HuH-7 (cell line): ENCODE data around the gene FAM219B.
A peak's percentile ranks its signal among the peaks of the same experiment; 100 is the strongest.
"Not testable (repeated sequence)": the region's sequence is repeated elsewhere in the genome, so short reads cannot be mapped to it uniquely, and the experiment has no call there.

Experiments used
- DNase-seq: peaks from one replicate; pipeline ENCODE4 v3.0.0; 2011; ENCODE audit warnings: low spot score

The FAM219B gene, protein sequence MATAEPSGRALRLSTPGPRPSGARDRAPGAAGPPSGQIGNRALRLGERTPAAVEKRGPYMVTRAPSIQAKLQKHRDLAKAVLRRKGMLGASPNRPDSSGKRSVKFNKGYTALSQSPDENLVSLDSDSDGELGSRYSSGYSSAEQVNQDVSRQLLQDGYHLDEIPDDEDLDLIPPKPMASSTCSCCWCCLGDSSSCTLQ

DNA sequence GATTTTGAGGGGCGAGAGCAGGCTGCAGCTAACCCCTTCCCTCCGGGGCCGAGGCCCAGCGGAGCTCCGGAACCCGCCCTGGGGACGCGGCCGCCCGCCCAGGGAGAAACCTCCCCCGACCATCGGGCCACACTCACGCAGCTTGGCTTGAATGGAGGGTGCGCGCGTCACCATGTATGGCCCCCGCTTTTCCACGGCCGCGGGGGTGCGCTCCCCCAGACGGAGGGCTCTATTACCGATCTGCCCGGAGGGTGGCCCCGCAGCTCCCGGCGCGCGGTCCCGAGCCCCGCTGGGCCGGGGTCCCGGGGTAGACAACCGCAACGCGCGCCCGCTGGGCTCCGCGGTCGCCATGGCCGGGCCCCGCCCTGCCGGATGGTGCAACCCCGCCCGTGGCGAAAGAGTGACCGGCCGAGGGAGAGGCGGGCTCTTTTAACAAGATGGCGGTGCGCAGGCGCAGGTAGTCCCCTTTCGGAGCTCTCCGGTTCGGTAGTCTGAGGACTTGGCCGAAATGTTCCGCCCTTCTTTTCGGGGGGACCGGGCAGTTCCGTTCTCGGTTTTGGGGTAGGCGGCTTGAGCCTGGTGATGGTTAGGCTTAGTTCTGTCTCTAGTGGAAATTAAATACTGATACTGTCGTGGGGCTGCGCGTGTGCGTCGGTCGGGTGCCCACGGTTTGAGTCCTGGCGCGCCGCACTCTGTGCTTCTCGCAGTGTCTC lies at the start of gene FAM219B:
Gene FAM219B (minus strand): TSS at position 402 of the 713 bp plus-strand sequence. CDS start 51 bp downstream, at position 351.
- DNase-seq = peak; percentile 93

DNA sequence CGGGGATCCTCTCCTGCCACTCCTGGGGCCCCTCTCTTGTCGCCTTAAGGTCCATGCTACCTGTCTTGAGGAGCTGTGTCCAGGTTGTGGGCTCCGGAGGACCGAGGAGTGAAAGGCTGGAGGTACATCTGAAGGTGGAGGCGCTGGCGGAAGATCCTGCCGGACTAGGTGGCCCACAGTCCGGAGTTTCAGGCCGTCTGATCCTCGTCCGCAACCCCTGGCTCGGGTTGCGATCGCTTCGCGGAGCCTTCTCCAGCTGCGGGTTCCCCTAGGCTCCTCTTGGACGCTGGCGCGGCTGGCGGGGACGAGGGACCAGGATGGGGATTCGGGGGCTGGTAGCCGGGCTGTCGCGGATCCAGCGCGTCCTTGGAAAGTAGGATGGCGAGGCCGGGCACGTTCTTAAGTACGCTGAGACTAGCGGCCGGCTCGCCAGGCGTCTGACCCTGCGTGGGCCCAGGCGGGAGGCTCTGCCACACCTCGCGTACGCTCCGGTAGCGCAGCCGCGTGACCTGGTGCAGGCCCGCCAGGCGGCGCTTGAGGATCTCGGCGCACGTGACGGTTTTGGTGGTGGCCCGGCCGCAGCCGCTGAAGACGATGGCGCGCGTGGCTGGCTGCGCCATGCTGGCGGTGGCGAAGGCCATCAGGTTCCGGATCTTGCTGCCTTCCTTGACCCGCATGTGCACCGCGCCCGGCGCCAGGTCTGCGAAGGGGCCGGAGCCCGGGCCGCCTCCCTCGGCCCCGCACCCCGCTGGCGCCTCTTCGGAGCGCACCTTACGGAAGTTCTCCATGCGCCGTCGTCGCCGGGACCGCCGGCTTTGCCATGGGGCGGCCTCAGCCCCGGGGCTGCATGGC lies 49.4 kb upstream of the FAM219B start:
- peak; percentile 54 for DNase-seq

DNA sequence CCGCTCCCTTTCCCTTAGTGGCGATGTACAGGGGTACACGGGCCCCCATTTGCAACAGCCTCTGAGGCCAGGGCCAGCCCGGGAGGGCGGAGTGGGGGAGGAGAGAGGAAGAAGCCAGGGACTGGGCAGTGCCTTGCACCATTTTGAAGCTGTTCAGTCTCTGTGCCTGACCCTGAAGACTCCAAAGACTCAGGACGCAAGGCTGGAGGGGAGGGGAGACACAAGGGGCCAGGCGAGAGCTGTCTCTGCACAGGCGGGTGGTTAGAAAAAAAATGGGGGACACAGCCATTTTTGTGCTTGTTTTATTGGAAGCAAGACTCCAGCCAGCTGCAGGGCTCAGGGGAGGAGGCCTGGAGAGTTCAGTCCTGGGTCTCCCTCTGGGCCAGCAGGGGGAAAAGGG lies 48.4 kb upstream of the FAM219B start:
- DNase-seq = no peak

DNA sequence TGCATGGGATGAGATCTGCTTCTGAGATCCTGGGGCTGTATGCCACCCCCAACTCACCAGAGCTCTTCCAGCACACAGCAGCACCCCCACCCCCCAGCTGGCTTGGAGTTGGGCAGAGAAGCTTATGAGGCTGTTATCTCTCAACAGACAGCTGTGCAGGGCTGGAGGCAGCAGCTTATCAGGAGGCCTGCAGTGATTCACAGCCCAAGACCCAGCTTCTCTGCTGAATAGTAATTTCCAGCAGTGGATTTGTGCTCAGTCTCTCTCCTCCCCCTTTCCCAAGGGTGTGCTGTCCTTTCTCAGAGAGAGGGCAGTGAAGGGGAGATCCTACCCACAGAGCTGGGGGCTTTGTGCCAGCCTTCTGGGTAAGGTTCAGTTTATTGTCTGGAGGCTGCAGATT lies 47.9 kb upstream of the FAM219B start:
- DNase-seq = no peak

DNA sequence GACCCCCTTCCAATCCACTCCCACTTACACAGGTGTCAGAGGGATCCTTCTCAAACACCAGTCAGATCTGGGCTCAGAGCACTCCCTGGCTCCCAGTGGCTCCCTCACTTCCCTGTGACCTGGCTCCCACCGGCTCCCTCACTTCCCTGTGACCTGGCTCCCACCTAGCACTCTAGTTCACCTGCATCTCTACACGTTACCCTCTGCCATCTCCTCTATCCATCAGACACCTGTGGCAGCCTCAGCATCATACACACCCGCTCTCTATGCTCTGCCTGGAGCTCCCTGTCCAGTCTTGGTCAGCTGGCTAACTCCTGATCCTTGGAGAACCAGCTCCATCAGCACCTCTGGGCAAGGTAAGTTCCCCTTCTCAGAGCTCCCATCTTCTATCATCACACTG lies 44.4 kb upstream of the FAM219B start:
- no peak for DNase-seq

DNA sequence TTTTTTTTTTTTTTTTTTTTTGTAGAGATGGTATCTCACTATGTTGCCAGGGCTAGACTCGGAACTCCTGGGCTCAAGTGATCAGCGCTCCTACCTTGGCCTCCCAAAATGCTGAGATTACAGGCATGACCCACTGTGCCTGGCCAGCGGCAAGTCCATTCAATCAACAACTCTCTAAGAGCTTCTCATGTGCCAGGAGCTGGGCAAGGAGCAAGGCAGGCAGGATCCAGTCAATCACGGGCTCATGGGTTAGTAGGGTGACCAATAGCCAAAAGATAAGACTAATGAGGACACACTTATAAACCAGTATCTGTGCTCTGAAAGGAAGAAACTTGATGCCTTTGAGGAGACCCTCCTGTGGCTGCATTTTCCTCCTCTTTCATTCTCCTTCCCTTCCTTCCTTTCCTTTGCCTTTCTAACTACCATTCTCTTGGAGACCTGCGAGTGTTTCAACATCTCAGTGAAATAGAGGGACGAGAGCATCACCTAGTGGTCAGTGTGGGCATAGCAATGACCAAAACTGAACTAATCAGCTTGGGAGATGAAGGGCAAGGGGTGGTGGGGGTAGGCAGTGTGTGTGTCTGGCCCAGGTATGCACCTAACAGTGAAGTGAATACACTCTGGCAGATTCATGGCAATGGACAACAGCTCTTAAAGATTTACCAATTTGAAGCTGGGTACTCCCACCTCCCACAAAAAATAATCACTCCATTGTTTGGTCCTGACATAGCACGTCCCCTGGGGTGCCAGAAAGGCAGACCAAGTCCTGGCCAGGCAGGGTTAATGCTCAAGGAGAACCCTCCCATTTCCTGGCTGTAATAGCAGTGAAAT lies 43.6 kb upstream of the FAM219B start:
- peak; percentile 82 for DNase-seq

DNA sequence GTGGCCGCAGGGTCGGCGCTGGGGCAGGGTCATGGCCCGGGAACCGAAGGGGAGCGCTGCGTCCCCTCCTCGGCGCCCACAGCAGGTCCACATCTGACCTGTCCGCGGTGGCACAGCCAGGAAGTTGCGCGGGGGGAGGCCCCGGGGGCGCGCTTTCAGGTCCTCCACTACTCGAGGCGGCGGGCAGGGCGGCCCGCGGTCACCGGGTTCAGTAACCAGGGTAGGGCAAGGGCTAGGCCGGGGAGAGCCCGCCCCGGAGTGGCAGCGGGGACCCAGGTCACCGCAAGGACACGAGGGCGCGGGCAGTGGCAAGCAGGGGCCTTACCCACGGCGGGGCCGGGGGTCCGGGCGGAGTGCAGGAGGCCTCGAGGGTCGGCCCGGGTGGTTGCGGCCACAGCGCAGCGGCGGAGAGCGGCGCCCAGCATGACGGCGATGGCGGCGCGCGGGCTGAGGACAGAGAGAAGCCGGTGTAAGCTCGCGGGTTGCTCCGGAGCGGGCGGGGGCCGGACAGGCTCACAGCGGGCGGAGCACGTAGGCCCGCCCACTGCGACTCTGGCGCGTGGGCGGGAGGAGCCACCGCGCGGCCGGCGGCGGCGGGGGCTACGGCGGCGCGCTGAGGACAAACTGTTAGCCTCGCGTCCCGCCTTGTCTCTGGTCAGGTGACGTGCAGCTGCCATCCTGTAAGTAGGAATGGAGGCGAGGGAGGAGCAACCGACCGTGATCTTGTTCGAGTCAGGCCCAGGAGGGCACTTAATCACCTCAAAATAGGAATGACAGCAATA lies 31.1 kb upstream of the FAM219B start, which contains the start of gene COX5A:
Gene COX5A (minus strand): TSS at position 484 of the 782 bp plus-strand sequence. CDS start 59 bp downstream, at position 425.
- DNase-seq = peak; percentile 89

DNA sequence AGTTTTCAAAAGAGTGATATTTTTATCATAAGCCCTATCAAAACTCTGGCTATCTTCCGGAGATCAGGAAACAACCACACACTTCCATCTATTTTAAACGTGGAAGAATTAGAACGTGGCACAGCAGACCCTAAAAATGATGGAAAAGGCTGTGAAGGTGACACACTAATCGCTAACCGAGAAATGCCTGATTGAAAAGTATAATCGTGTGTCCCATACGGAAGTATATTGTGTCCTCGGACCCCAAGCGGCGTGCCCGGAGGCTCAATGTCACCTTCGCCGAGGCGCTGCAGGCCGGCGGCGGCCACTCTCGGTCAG lies 30.6 kb upstream of the FAM219B start:
- DNase-seq = no peak

DNA sequence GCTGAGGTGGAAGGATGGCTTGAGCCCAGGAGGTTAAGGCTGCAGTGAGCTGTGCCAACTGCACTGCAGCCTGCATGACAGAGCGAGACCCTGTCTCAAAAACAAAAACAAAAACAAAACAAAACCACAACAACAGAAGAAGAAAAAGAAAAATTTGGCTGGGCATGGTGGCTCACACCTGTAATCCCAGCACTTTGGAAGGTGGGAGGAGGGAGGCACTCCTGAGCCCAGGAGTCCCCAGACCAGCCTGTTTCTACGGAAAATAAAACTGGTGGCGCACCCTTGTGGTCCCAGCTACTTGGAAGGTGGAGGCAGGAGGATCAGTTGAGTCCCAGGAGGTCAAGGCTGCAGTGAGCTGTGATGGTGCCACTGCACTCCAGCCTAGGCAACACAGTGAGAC lies 28.5 kb upstream of the FAM219B start:
- DNase-seq = not testable (repeated sequence)

DNA sequence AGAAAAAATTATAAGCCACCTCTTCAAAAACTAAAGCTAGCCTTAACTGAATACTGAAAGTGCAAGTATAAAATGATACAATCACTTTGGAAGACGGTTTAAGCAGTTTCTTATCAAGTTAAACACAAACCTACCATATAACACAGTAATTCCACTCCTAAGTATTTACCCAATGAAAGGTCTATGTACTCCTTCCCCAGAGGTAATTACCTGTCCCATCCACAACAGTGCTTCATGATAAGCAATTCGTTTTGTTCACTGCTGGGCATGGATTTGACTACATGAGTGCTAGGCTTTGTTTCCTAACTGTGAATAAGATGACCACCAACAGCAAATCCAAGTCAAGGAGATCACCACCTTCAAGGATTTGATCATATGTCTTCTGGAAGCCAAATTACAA lies 26.9 kb upstream of the FAM219B start:
- no peak for DNase-seq

DNA sequence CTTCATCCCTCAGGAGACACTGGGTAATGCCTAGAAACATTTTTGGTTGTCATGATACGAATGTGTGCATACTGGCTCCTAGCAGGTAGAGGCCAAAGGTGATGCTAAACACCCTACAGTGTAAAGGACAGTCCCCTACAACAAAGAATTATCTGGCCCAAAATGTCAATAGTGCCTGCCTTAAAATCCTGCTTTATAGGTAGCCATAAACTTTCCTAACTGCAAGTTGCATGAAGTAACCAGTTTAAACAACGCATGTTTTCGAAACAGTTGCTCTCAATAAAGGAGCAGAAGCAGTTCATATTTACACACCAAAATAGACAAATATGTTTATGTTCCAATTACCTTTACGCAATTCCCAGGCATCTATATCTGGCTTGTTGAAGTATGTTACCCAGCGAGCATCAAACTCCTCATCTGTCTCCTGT lies 22.1 kb upstream of the FAM219B start:
- DNase-seq = peak; percentile 63

DNA sequence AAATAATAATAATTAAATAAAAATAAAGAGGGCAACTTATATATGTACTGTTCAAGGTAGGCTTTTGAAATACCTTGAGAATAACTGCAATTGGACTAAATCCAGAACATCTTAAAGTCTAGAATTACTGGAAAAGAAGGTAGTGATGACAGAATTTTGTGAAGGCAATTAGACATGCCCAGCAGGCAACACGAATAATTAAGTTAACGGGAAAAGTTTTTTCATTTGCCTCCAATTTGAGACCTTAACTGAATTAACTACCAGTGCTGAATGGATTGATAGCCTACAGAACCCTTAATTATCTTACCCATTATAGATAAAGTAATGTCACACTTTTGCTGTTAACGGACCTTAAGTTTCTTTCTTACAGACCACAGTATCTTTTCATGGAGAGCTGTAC lies 17.9 kb upstream of the FAM219B start:
- DNase-seq = no peak

DNA sequence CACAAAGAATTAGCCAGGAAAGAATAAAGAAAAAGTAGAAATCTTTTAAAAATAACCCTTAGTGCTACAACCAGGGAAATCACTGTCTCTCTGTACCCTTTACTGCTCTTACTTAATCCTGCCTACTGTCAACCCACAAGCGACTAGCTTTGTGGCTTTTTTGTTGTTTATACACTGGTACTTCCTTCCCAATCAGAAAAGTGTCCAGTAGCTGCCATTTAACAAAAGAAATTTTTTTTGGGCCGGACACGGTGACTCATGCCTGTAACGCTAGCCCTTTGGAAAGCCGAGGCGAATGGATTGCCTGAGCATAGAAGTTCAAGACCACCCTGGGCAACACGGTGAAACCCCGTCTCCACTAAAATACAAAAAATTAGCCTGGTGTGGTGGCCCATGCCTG lies 13.8 kb upstream of the FAM219B start:
- no peak for DNase-seq

DNA sequence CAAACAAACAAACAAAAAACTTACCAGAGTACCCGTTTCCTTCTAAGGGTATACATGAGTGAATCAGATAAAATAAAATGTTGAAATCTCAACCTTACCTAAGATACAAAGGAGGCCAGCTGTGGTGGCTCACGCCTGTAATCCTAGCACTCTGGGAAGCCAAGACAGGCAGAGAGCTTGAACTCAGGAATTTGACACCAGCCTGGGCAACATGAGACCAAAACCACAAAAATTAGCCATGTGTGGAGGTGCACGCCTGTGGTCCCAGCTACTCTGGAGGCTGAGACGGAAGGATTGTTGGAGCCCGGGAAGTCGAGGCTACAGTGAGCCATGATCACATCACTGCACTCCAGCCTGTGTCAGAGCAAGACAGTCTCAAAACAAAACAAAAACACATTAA lies 11.0 kb upstream of the FAM219B start:
- DNase-seq = no peak

DNA sequence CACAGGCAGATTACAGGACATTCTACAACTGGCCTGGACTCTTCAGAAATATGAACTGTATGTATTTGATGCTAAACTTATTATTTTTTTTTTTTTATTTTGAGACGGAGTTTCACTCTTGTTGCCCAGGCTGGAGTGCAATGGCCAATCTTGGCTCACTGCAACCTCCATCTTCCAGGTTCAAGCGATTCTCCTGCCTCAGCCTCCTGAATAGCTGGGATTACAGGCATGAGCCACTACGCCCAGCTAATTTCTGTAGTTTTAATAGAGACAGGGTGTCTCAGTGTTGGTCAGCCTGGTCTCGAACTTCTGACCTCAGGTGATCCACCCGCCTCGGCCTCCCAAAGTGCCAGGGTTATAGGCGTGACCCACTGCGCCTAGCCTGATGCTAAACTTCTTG lies 7.1 kb upstream of the FAM219B start:
- not testable (repeated sequence) for DNase-seq

DNA sequence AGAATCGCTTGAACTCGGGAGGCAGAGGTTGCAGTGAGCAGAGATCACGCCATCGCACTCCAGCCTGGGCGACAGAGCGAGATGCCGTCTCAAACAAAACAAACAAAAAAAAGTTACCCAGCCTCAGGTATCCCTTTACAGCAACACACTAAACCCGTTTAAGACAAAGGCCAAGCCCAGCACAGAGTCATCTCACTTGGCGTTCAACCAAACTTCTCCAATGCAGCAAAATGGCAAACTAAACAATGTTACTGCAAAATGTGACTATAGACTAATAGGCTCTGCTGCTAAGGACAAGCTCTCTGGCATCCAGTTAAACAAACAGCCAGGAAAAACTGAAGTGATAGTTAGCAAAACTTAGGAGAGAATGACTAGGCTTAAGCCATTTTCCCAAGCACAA lies 6.4 kb upstream of the FAM219B start:
- DNase-seq = no peak

DNA sequence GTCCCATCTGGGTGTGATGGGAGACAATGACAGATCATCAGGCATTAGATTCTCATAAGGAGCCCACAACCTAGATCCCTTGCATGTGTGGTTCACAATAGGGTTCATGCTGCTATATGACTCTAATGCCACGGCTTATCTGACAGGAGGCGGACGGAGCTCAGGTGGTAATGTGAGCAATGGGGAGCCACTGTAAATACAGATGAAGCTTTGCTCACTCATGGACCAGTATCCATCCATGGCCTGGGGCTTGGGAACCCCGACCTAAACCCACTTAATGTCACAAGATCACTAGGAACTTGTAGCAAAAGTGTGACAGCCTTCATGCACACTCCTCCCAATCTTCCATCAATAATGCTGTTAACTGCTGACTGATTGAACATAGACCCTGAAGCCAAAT lies 2.0 kb upstream of the FAM219B start:
- no peak for DNase-seq

DNA sequence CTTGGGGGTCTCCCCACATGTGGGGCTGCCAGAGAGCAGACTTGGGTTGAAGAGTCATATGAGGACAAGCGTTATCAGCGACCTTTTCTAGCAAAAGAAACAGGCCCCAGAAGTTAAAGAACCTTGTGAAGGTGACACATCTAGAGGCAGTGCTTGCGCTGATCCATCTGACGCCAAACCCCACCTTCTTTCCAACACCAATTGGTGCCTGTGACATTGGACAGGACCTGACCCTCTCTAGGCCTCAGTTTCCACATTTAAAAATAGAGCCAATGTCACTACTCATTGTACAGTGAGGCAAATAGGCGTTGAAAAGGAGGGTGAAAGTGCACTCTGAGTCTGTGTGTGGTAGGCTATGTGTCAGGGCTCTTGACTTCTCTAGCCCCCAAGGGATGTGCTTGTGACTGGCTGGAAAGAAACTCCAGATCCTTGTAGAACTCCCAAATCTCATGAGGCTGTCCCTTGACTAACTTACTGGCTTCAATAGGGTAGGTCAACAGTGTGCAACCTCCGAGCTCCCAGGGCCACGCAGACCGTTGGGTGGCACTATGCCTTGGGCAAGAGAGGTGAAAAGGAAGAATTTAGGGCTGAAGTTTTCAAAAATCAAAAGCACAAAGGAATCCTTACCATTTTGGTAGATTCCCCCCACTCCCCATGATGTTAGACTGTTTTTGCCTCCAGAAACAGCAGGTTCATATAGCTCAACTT lies 666 bp upstream of the FAM219B start:
- DNase-seq = no peak

DNA sequence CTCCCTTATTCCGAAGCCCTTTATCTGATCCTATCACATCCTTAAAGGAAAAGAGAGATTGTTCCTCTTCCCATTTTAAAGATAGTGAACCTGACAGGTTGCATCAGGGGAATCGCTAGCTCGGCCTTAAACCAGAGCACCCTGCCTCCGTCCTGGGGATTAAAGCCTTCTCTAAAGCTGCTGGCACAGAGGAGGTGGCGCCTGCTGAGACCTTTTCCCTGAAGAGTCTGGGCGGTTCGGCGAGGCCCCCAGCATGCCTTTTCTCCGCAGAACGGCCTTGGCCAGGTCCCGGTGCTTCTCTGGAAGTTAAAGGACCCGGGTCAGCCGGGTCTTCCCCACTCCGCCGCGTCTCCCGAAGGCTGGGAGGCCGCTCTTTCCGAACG lies 593 bp downstream of the FAM219B start:
- peak; percentile 40 for DNase-seq

DNA sequence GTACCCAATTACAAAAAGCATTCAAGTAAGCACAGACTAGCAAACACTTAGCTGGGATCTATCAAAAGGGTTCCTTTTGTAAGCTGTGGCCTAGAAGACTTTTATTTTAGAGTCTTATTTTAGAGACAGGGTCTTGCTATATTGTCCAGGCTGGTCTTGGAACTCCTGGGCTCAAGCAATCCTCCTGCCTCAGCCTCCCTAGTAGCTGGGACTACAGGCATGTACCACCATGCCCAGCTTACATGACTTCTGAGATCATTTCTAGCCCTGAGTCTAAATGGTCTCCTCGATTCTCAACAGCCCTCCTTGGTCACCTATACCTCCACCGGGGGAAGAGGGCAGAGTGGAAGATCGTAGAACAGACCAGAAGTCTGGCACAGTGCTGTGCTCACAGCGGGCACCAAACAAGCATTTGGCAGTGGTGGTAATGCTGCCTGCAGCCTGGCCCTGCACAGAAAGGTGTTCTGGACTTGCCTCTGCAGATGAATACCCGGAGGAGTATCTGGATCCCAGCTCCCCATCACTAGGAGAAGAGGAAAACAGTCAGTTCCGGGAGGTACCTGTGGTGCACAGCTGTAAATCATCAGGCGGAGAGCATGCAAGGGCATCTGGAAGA lies 2.4 kb downstream of the FAM219B start:
- DNase-seq = no peak
